HEK293T (cell line): ENCODE measurements around the gene TNFRSF8.

Source experiments
- CTCF ChIA-PET: fragments of 350-600 bp; formaldehyde crosslinking; extraction: SDS; loops from one replicate; lab custom pipeline; 2021; ENCODE audit warnings: antibody characterized with exemption, inconsistent platforms; lab: Yijun Ruan, JAX
- POLR2A ChIA-PET: fragments of 350-600 bp; formaldehyde crosslinking; extraction: SDS; loops from one replicate; lab custom pipeline; 2020; ENCODE audit warnings: antibody characterized with exemption, inconsistent platforms; lab: Yijun Ruan, JAX
- DNase-seq: peaks from one replicate; pipeline ENCODE4 v3.0.0; 2012; ENCODE audit warnings: mixed read lengths; ENCODE audit errors: extremely low spot score
- ARNT ChIP-seq: fragments of 450-650 bp; IDR thresholded peaks from 2 replicates; pipeline ENCODE4 v1.6.1; 2017; ENCODE audit warnings: mild to moderate bottlenecking
- BHLHE40 ChIP-seq: fragments of 450-650 bp; IDR thresholded peaks from 2 replicates; pipeline ENCODE4 v1.6.1; 2016; ENCODE audit warnings: mild to moderate bottlenecking, moderate library complexity, borderline replicate concordance
- CTBP1 ChIP-seq: fragments of 450-650 bp; IDR thresholded peaks from 2 replicates; pipeline ENCODE4 v1.6.1; 2016; ENCODE audit warnings: borderline replicate concordance
- ELF4 ChIP-seq: fragments of 450-650 bp; IDR thresholded peaks from 2 replicates; pipeline ENCODE4 v1.6.1; 2017; ENCODE audit warnings: antibody characterized with exemption
- FOXA1 ChIP-seq: fragments of 450-650 bp; IDR thresholded peaks from 2 replicates; pipeline ENCODE4 v1.6.1; 2016; ENCODE audit warnings: mild to moderate bottlenecking
- FOXK2 ChIP-seq: fragments of 450-650 bp; IDR thresholded peaks from 2 replicates; pipeline ENCODE4 v1.6.1; 2016; ENCODE audit warnings: mild to moderate bottlenecking
- FOXM1 ChIP-seq: fragments of 450-650 bp; IDR thresholded peaks from 2 replicates; pipeline ENCODE4 v1.6.1; 2017; ENCODE audit warnings: mild to moderate bottlenecking, borderline replicate concordance
- HDGF ChIP-seq: fragments of 450-650 bp; IDR thresholded peaks from 2 replicates; pipeline ENCODE4 v1.6.1; 2017; ENCODE audit warnings: antibody characterized with exemption, borderline replicate concordance
- L3MBTL2 ChIP-seq: fragments of 450-650 bp; conservative IDR thresholded peaks from 2 replicates; pipeline ENCODE4 v1.6.1; 2016; ENCODE audit warnings: mild to moderate bottlenecking
- LEF1 ChIP-seq: fragments of 450-650 bp; IDR thresholded peaks from 2 replicates; pipeline ENCODE4 v1.6.1; 2017; ENCODE audit warnings: mild to moderate bottlenecking, borderline replicate concordance
- NFRKB ChIP-seq: fragments of 450-650 bp; IDR thresholded peaks from 2 replicates; pipeline ENCODE4 v1.6.1; 2016; ENCODE audit warnings: mild to moderate bottlenecking, moderate library complexity
- PKNOX1 ChIP-seq: fragments of 450-650 bp; IDR thresholded peaks from 2 replicates; pipeline ENCODE4 v1.6.1; 2016
- SP1 ChIP-seq: fragments of 450-650 bp; IDR thresholded peaks from 2 replicates; pipeline ENCODE4 v1.6.1; 2017
- SUZ12 ChIP-seq: fragments of 450-650 bp; IDR thresholded peaks from 2 replicates; pipeline ENCODE4 v1.6.1; 2016; ENCODE audit warnings: mild to moderate bottlenecking
- TARDBP ChIP-seq: fragments of 450-650 bp; IDR thresholded peaks from 2 replicates; pipeline ENCODE4 v1.6.1; 2016
- ZNF384 ChIP-seq: fragments of 450-650 bp; IDR thresholded peaks from 2 replicates; pipeline ENCODE4 v1.6.1; 2016

Gene TNFRSF8

DNA sequence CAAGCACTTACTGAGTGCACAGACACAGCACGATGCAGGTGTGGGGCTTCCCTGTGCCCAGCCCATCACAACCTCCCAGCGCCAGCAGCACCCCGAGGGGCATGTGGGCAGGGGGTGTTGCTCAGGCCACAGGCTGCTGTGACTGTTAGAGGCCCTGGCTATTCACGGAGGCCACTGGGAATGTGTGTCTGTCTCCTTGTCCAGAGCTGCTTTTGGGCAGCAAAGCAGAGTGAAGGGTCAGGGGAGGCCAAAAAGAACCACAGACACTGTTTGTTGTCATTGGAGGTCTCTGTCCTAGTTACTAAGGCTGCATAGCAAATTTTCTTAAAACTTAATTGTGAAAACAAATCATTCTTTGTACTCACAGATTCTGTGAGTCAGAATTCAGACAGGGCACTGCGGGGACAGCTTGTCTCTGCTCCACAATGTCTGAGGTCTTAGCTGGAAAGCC lies 49.6 kb downstream of the TNFRSF8 start:
- DNase-seq = no peak
- TF ChIP-seq FOXA1 (no peak), L3MBTL2 (no peak), CTBP1 (no peak), PKNOX1 (no peak), HDGF (no peak), ZNF384 (no peak), ARNT (no peak), BHLHE40 (no peak), SUZ12 (no peak), LEF1 (no peak), SP1 (no peak), FOXM1 (no peak), ELF4 (no peak)
- ChIA-PET CTCF (interaction anchor here (3.2 kb wide), 1 partner anchor 11 kb away, joined by 15 read pairs; no protein-coding TSS in a partner anchor), POLR2A (no interaction called here)

DNA sequence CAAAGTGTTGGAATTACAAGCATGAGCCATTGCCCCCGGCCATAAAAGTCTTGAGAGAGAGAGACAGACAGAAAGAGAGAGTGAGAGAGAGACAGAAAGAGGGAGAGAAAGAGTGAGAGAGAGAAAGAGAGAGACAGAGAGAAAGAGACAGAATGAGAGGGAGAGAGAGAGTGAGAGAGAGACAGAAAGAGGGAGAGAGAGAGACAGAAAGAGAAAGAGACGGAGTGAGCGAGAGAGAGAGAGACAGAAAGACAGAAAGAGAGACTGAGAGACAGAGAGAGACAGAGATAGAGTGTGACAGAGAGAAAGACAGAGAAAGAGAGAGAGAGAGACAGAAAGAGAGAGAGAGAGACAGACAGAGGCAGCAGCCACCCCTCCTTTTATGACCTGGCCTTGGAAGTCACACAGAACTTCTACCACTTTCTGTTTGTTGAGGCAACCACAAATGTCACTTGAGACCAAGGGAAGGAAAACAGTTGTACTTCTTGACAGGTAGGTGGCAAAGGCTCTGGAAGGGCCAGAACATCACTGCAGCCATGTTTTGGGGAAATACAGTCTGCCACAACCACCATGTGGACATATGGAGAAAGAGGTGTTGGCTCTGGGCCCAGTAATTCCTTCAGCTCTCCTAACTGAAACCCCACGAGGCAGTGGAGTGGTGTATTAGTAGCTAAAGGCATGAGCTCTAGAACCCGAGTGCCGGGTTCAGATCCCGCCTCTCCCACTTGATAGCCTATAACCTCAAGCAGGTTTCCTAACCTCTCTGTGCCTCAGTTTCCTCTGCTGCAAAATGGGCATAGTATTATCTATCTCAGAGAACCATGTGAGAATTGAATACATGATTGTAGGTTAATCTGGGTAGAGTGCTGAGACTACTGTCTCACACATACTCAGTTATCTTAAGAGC lies 50.6 kb downstream of the TNFRSF8 start:
- DNase-seq = no peak
- TF ChIP-seq SP1 (no peak), FOXM1 (no peak), ZNF384 (no peak), SUZ12 (no peak), LEF1 (no peak), ELF4 (no peak), L3MBTL2 (no peak), NFRKB (no peak), FOXK2 (no peak)
- ChIA-PET CTCF (interaction anchor here (0.6 to 1.2 kb wide), 2 partner anchors 11 to 47 kb away, joined by 3 to 6 read pairs; no protein-coding TSS in a partner anchor), POLR2A (no interaction called here)

DNA sequence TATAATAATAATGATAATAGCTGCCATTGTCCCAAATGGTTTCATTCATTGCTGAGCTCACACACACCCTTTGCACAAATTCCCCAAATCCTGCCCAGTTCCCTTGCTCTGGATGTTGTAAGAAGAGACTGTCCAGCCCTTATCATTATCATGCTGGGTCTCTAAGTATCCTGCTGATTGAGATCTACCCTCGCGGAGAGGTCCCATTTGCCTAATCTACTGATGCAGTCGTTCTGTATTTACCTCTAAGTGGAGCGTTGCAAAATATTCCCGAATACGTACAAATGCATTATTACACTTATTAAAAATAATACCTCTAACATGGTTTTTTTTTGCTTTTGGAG lies 51.2 kb downstream of the TNFRSF8 start:
- TF ChIP-seq BHLHE40 (no peak), FOXK2 (no peak), PKNOX1 (no peak), TARDBP (no peak), ARNT (no peak), ZNF384 (no peak), SP1 (no peak), FOXM1 (no peak), LEF1 (no peak), FOXA1 (no peak), L3MBTL2 (no peak), CTBP1 (no peak), SUZ12 (no peak), NFRKB (no peak), ELF4 (no peak), HDGF (no peak)
- ChIA-PET CTCF (interaction anchor here (0.6 to 1.2 kb wide), 2 partner anchors 10 to 46 kb away, joined by 3 to 6 read pairs; no protein-coding TSS in a partner anchor), POLR2A (no interaction called here)
- no peak for DNase-seq

DNA sequence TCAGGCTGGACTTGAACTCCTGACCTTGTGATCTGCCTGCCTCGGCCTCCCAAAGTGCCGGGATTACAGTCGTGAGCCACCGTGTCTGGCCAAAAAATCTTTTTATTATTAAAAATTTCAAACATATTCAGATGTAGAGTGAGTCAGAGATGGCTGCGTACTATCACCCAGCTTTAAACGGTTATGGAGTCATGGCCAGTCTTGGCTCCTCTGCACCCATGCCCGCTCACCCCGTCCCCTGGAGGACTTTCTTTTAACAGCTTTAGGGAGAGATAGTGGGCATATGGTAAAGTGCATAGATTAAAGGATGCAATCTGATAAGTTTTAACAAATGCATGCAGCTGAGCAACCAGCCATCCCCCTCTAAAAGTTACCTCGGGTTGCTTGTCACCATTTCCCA lies 51.8 kb downstream of the TNFRSF8 start:
- CTCF ChIA-PET = interaction anchor here (1.2 kb wide), 1 partner anchor 10 kb away, joined by 3 read pairs; no protein-coding TSS in a partner anchor
- DNase-seq = no peak
- POLR2A ChIA-PET = no interaction called here
- TF ChIP-seq HDGF (no peak), TARDBP (no peak), NFRKB (no peak), FOXA1 (no peak), PKNOX1 (no peak), LEF1 (no peak), SP1 (no peak), ZNF384 (no peak), BHLHE40 (no peak)

DNA sequence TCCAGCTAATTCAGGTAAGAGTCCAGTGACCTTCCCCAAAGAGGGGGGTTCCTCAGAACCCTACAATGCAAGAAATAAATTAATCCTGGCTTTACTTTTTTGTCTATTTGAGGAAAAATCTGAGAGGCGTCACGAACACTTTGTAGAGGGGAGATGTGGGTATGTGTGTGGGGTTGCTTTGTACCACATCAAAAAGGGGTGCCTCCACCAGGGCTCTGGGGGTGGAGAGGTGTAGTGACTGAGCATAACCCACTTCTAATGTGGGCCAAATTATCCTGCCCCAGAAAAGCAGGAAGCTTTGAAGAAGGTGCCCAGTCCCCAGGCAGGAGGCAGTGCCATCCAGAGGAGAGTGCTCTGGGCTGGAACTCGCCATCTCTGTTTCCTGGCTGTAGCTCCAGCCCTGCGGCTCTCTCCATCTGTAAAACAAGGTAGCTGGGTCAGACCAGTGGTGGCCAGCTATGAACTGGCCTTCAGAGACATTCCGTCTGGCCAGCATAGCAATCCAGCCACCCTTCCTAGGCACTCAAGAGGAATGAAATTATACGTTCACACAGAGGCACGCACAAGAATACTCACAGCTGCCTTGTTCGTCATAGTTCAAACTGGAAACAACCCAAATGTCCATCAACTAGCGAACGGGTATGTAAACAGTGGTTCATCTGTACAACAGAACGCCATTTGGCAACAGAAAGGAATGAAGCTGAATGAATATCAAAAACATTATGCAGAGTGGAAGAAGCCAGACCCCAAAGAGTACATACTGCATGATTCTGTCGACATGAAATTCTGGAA lies 58.3 kb downstream of the TNFRSF8 start:
- TF ChIP-seq L3MBTL2 = no peak
- no peak for TF ChIP-seq NFRKB
- POLR2A ChIA-PET = no interaction called here
- CTCF ChIA-PET = interaction anchor here (0.7 to 1.1 kb wide), 2 partner anchors 84 to 88 kb away, joined by 3 to 5 read pairs; no protein-coding TSS in a partner anchor
- no peak for DNase-seq
